HG02970 (cell line): ENCODE results near the gene PIGS.
"Not testable (repeated sequence)": the region's sequence is repeated elsewhere in the genome, so short reads cannot be mapped to it uniquely, and the experiment has no call there.

Experiments
- ATAC-seq: cut with Tn5 transposase; IDR thresholded peaks from one replicate; pipeline ENCODE4 v1.9.1; 2021; ENCODE audit warnings: mild to moderate bottlenecking, moderate library complexity, moderate number of reproducible peaks; ENCODE audit not compliant: unreplicated experiment, low FRiP score

The PIGS gene

DNA sequence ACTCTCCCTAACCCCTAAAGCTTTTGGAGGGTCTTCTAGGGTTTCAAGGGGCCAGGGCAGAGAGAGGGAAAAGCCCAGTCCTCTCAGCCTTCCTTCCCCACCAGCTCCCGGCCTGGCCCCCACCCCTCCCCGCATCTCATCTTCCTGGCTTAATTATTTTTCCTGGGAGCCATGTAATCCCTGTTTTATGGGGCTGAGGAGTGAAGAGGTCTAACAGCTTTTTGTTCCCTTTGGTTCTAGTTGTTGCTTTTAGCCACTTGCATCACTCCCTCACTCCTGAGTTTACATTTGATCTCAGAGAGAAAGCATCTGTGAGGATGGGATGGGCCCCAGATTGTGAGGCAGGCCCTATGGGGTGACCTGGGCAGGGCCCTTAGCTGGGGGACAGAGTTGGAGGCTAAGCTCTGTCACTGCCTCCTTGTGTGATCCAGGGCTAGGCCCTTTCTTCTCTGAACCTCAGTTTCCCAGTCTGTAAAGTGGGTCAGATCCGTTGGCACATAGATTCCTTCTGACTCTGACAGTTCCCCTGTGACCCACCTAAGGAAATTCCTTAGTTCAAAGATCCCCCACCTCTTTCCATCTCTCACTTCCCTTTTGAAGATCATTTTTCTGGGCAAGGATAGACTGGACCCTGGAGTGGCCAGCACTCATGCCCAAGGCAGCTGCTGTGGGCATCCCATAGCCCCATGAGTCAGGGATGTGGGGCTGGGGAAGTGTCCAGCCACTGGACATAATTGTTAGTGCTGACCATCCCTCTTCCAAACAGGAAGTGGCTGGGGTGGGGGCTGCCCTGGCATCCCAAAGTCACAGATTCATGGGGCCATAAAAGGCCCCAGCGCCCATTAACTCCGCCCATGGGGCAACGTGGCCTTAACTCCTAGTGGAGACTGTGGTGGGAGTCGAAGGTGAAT, 39.0 kb downstream of the PIGS start:
- no peak for ATAC-seq

DNA sequence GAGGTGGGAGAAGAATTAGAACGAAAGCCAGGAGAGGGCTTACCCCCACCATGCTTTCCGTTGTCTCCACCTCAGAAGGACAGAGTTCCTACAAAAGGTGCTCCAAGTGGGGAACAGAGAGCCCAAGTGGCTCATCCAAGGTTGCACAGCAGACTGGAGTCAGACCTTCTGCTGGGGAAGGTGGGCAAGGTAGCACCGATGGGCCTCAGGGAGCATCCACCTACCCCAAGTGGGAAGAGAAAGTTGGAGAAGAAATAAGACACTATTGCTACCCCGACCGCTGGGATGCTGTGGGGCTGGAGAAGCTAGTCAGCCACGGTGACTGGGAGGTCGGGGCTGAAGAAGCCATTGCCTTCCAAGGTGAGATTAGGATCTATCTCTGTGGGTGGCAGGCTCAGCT, 40.4 kb downstream of the PIGS start:
- ATAC-seq = no peak

DNA sequence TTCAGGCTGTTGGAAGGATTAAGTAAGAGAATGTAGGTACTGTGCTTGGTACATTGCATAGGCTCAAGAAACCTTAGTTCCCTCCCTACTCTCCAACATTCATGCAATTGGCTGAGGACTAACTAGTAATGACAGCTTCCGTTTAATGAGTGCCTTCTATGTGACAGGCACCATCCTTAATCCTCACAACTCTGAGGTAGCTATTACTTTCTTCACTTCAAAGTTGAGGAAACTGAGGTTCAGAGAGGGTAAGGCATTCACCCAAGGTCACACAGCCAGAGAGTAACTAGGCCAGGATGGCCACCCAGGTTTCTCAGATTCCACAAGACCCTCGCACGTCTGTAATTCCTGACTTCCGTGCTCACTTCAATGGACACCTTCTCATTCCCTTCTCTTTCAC, 41.1 kb downstream of the PIGS start:
- no peak for ATAC-seq

DNA sequence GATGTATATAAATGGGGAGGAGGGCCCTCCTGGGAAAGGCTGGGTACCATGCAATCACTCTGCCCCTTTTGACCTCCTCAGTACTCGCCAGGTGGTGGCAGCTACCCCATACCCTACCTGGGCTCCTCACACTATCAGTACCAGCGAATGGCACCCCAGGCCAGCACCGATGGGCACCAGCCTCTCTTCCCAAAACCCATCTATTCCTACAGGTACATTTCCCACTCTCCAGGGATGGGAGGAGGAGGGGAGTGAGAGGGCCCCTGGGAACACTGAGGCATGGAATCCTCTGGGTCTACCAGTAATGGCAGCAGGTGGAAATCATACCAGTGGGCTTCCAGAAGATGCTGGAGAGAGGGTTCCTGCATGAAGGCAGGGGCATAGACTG, 42.3 kb downstream of the PIGS start:
- no peak for ATAC-seq

DNA sequence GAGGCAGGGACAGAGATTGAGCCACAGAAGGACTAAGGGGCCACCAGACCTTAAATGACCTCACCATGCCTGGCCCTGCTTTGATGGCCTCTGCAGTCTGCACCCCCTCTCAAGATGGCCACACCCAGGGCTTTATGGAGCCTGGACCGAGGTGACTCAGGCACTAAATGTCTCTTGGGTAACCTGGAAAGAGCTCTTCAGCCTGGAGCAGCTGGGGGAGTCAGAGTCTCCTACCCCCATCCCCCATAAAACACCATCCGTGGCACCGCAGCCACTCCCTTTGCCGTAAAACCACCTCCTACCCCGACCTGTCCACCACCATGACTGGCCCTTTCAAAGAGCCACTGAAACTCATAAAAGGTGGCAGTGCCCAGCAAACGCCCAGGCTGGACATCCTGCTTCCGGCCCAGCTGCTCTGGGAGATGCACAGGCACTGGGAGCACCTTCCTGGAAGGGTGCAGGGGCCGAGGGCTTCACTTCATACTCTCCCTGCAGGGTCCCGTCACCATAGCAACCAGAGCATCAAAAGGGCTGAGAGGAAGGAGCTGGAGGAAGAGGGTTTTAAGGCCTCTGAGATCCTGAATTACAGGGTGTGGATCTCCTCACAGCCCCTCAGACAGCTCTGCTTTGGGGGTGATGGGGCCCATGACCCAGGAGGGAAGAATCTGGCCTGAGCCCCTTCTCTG, 42.9 kb downstream of the PIGS start:
- no peak for ATAC-seq

DNA sequence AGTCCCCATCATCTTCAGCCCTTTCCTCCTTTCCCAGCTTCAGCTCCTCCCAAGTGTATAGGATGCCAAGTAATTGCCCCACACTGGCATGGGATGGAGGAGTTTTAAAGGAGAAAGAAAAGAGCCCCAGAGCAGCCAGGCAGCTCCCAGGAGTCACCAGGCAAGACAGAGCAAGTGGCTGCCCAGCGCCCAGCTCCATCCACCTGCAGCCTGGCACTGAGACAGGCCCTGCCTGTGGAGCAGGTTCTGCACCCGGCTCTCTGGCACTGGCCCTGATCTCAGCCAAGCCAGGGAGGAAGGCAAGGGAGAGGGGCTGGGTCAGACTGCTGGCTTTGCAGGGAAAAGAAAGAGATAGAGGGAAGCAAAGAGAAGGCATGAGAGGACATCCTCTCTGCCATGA, 43.5 kb downstream of the PIGS start:
- no peak for ATAC-seq

DNA sequence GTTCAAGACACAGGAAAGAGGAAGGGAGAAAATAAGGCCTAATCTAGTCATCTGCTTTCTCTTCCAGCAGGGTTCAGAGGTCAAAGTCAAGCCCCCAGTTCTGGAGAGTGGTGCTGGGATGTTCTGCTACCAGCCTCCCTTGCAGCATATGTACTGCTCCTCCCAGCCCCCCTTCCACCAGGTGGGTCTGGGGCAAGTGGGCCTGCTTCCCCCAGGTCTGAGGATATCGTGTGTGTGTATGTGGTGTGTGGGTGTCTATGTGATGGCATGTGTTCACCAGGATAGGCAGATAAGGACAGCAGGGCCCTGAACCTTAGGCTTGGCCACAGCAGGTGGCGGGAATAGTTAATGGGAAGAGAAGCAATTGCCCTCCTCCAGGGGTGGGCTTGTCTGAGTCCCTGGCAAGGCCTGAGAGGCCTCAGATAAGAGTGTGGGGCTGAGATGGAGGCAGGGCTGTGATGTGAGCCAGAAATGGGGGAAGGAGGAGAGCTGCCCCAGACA, 44.1 kb downstream of the PIGS start:
- ATAC-seq = no peak

DNA sequence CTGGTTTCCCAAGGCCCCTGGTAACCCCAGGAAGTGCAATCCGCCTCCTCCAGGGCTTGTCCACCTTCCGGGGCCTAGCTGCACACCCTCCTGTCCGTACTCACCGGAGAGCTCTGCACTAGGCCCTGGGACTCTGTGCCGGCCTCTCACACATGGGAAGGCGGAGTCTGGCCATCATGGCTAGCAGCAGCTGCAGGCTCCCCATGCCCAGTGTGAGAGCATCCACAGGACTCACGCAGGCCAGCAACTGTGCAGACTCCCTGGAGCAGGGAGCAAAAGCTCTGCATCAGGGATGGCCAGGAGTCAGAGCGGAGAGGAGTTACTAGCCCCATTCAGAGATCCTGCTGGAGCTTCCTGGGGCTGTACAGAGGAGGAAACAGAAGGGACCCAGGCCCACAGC, 44.9 kb downstream of the PIGS start:
- ATAC-seq = no peak

DNA sequence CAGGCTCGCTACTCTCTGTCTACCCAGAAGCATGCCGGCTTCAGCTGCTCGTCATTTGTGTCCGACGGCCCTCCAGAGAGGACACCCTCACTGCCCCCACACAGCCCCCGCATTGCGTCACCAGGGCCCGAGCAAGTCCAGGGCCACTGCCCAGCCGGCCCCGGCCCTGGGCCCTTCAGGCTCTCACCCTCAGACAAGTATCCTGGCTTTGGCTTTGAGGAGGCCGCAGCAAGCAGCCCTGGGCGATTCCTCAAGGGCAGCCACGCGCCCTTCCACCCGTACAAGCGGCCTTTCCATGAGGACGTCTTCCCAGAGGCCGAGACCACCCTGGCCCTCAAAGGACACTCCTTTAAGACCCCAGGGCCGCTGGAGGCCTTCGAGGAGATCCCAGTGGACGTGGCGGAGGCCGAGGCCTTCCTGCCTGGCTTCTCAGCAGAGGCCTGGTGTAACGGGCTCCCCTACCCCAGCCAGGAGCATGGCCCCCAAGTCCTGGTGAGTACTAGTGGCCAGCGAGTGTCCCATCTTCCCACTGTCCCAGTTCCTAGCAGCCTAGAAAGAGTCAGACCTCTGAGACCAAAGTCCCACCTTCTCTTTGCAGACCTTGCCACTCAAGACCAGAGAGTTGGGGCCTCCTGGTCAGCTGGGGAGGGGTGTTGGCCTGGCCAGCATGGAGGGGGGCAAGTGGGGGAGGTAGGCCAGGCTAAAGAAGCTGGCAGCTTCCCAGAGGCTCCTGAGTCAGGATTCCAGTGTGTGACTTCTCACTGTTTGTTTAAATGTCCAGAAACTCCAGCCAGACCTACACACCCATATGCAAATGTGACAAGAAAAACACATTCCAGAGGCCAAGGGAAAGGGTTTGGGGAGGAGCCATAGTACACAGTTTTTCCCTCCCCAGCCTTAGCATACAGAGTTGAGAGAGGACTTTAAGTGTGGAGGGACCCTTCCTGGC, 46.6 kb downstream of the PIGS start:
- no peak for ATAC-seq

DNA sequence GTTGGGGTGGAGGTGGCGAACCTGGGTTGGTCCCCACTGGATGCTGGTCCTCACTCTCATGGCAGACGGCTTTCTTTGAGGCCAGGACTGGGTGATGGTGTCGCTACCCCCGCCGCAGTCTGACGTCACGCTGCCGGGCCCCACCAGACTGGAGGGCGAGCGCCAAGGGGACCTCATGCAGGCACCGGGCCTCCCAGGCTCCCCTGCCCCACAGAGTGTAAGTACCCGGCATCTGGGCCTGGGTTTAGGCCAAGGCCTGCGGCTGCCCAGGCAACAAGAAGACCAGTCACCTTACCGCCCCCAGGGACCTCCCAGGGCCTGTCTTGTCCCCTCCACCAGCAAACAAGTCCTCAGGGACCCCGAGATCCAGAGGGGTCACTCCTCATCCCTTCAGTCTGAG, 47.4 kb downstream of the PIGS start:
- no peak for ATAC-seq

DNA sequence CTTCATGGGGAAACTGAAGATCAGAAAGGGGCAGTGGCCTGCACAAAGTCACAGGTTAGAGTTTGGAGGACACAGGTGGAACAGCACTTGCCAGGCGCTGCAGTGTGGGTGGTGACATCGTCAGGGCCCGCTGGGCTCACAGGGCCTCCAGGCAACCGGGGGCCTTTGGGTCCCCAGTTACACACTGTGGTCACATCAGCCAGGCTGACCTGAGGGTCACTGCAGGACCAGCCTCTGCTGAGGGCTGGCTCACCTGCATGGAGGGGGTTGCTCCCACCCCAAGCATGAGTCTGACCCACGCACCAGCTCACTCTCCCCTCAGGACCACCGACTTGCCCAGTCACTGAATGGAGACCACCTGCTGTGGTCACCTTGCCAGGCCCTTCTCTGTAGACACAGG, 48.1 kb downstream of the PIGS start:
- ATAC-seq = no peak

DNA sequence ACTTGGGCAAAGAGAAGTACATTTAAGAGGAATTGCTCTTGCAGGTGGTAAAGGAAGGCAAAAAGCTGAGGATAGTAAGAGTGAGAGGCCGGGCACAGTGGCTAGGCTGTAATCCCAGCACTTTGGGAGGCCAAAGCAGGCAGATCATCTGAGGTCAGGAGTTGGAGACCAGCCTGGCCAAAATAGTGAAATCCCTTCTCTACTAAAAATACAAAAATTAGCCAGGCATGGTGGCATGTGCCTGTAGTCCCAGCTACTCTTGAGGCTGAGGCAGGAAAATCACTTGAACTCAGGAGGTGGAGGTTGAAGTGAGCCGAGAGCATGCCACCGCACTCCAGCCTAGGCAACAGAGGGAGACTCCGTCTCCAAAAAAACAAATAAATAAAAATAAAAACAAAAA, 49.0 kb downstream of the PIGS start:
- not testable (repeated sequence) for ATAC-seq

DNA sequence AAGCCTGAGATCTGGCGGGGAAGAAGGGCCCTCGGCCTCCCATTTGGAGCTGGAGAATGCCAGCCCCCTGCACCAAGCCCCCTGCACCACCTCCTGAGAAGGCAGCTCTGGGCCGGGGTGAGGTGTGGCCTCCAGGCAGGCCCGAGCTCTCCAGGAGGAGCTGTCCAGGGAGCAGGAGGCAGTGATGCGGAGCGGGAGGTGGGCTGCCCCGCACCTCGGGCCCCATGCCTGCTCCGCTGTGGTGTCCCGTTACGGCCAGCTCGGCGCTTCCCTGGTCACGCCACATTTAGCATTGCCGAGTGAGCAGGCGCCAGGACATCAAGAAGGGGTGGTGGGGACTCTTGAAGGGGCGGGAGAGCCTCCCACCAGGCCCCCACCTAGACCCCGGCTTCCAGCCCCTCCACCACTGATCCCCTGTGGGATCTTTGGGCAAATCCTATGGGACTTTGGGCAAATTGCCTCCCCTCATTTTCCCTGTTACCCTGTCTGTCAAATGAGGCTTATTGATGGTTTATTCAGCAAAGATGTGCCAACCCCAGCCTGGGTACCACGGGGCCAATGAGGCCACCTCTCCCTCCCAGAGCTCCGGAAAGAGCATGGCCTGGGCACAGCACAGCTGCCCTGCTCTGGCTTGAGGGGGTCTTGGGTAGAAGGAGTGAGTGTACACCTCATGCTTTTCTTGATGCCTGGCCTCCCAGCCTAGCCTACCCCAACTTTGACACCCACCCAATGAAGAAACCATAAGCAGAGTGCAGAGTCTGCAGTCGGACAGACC, 49.8 kb downstream of the PIGS start:
- ATAC-seq = no peak

DNA sequence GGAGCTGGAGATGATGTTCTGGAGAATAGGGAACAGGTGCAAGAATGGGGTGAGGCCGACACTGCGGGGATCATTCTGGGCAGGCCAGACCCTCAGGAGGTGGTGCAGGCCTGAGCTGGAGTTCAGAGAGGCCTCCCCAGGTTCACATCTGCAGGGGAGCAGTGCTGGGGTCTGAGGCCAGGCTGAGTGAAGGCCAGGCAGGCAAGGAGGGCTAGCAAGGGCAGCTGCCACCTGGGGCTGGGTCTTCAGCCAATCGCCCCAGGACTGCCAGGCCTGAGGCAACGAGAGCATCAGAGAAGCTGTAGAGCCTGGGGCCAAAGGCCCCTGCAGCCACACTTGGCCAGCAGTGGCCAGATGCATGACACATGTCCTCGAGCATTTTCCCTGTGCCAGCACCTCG, 50.6 kb downstream of the PIGS start:
- no peak for ATAC-seq

DNA sequence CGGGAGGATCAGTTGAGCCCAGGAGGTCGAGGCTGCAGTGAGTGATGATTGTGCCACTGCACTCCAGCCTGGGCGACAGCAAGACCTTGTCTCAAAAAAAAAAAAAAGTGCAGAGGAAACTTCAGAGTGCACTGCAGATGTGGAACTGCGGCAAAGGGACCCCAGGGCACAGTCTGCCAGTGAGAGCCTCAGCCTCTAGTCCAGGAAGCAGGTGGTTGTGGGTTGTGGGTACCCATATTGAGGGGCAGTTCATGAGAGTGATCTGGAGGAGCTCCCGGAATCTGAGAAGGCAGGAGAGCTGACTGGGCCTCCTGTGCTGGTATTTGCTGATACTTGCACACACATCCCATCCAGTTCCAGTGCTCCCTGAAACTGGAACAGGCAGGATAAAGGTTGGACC, 52.1 kb downstream of the PIGS start:
- no peak for ATAC-seq

DNA sequence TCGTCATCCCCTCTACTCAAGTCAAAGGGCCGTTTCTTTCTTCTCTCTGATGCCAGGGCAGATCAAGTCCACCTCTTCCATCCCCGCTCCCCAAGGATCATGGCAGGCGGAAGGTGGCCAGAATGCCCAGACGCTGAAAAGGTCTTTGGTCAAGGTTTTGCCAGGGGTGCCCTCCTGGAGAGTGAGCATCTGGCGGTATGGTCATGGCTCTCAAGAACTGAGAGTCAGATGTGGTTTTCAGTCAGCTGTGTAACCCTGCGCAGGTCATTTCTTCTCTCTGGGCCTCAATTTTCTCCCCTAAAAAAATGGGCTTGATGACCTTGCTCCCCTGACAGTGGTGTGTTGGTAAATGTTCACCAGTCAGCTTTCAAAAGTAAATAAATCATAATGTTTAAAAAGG, 52.7 kb downstream of the PIGS start:
- no peak for ATAC-seq

DNA sequence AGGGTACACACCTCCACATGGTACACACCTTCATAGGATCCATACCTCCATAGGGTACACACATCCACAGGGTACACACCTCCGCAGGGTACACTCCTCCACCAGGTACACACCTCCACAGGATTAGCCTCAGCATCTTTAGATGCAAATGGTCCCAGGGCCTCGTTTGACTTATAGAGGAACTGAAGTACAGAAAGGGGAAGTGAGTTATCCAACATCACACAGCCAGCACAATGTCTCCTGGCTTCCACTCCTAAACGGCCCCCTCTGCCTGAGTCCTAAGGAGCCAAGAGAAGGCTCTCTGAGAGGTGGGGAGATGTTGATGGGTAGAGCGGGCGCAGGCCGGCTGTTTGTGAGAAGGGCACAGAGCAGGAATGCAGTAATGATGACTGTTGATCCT, 53.2 kb downstream of the PIGS start:
- ATAC-seq = no peak

DNA sequence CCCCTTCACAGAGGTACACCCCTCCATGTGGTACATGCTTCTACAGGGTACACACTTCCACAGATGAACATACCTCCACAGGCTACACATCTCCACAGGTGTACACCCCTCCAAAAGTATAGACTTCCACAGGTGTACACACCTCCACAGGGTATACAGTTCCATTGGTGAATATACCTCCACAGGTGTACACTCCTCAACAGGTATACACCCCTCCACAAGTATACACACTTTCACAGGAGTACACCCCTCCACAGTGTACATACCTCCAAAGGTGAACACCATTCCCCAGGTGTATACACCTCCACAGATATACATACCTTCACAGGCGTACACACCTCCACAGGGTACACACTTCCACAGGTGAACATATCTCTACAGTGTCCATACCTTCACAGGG, 55.8 kb downstream of the PIGS start:
- no peak for ATAC-seq

DNA sequence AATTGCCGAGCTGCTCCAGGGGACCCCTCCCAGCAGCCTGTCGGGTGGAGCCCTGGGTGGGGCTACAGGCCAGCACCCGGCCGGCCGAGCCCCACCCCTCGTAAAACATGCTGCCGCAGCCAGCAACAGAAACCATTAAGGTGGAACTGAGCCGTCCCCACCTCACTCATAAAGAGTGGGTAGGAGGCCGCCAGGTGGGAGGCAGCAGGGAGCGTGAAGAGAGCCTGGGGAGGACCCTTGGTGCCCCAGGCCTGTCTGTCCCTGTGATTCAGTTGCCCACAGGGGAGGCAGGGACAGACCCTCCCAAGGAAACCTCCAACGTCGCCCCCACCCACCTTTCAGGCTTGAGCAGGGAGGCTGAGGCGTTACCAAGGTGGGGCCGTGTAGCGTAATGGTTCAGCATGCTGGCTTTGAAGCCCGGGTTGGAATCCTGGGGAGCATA, 56.7 kb downstream of the PIGS start:
- no peak for ATAC-seq

DNA sequence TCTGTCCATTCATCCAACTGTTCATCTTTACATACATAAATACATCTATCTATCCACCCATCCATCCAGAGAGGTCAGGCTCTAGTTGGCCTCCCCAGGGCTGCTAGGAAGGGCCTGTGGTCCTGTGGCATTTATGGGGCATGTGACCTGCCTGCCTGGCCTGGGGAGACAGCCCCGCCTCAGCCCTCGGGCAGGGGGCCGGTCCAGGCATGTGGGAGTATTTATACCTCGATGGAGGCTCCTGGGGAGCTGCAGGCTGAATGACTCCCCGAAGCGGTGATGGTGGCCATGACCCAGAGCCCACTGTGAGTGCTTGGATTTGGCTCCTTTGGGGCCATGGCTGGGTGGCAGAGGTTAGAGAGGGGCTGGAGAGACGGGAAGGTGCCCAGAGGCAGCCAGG, 57.8 kb downstream of the PIGS start:
- no peak for ATAC-seq
